BE2C (cell line): ENCODE measurements around the gene MAN2A1.

Experiments
- DNase-seq: peaks from one replicate; pipeline ENCODE4 v3.0.0-alpha.2; 2020
- H3K27me3 ChIP-seq: fragments of 250-450 bp; sonication (Bioruptor Pico); 2 replicates; pipeline ENCODE4 v1.5.1; 2020; ENCODE audit warnings: mild to moderate bottlenecking
- H3K36me3 ChIP-seq: fragments of 250-450 bp; sonication (Bioruptor Pico); 2 replicates; pipeline ENCODE4 v1.5.1; 2020; ENCODE audit warnings: mild to moderate bottlenecking
- H3K4me1 ChIP-seq: fragments of 250-450 bp; sonication (Bioruptor Pico); 2 replicates; pipeline ENCODE4 v1.5.1; 2020
- H3K4me3 ChIP-seq: 2 replicates; pipeline ENCODE4 v1.5.1; 2011; ENCODE audit warnings: low read depth, low read length
- H3K9me3 ChIP-seq: fragments of 250-450 bp; sonication (Bioruptor Pico); 2 replicates; pipeline ENCODE4 v1.5.1; 2020
- CTCF ChIP-seq: IDR thresholded peaks from 2 replicates; pipeline ENCODE4 v1.5.1; 2012; ENCODE audit warnings: mild to moderate bottlenecking, low read depth, low read length

MAN2A1 gene

GRCh38 chr5:109704282-109704952 lies 14.7 kb downstream of the MAN2A1 start:
- no peak for TF ChIP-seq CTCF
- no peak for DNase-seq
- Histone ChIP-seq H3K9me3 (no peaks in the 10 kb centered on the region), H3K4me3 (no peak overlapping the region), H3K27me3 (no peaks in the 10 kb centered on the region), H3K36me3 (no peaks in the 10 kb centered on the region), H3K4me1 (peaks cover 3% of the 10 kb centered on the region; the same call in 1 of the 2 replicates)

- H3K9me3 ChIP-seq = no peaks in the 10 kb centered on the region
- H3K27me3 ChIP-seq = no peaks in the 10 kb centered on the region
- H3K36me3 ChIP-seq = no peaks in the 10 kb centered on the region
- DNase-seq = no peak
- peaks cover 3% of the 10 kb centered on the region; the same call in 1 of the 2 replicates for H3K4me1 ChIP-seq
- H3K4me3 ChIP-seq = no peak overlapping the region
- no peak for TF ChIP-seq CTCF
These were observed 15.9 kb downstream of the MAN2A1 start for GRCh38 chr5:109705596-109705995.

- no peaks in the 10 kb centered on the region for H3K9me3 ChIP-seq
- H3K4me3 ChIP-seq = no peak overlapping the region
- no peaks in the 10 kb centered on the region for H3K27me3 ChIP-seq
- H3K36me3 ChIP-seq = no peaks in the 10 kb centered on the region
- TF ChIP-seq CTCF = no peak
- H3K4me1 ChIP-seq = peaks cover 3% of the 10 kb centered on the region; the same call in 1 of the 2 replicates
- no peak for DNase-seq
These were observed 16.4 kb downstream of the MAN2A1 start for GRCh38 chr5:109706095-109706494.

- peaks cover 3% of the 10 kb centered on the region; the same call in 1 of the 2 replicates for H3K4me1 ChIP-seq
- H3K36me3 ChIP-seq = no peaks in the 10 kb centered on the region
- DNase-seq = no peak
- H3K4me3 ChIP-seq = no peak overlapping the region
- no peak for TF ChIP-seq CTCF
- H3K27me3 ChIP-seq = no peaks in the 10 kb centered on the region
- H3K9me3 ChIP-seq = no peaks in the 10 kb centered on the region
These were observed 17.8 kb downstream of the MAN2A1 start for GRCh38 chr5:109707531-109707930.

GRCh38 chr5:109708813-109709212 lies 19.1 kb downstream of the MAN2A1 start:
- no peak for TF ChIP-seq CTCF
- no peaks in the 10 kb centered on the region for H3K4me1 ChIP-seq

GRCh38 chr5:109709225-109709624 lies 19.5 kb downstream of the MAN2A1 start:
- Histone ChIP-seq H3K9me3 (no peaks in the 10 kb centered on the region), H3K4me3 (no peak overlapping the region), H3K4me1 (no peaks in the 10 kb centered on the region), H3K36me3 (no peaks in the 10 kb centered on the region), H3K27me3 (no peaks in the 10 kb centered on the region)
- TF ChIP-seq CTCF = no peak
- DNase-seq = no peak

More at GRCh38 chr5:109708813-109709212, 19.1 kb downstream of the MAN2A1 start:
- H3K4me3 ChIP-seq = no peak overlapping the region
- H3K9me3 ChIP-seq = no peaks in the 10 kb centered on the region
- H3K36me3 ChIP-seq = no peaks in the 10 kb centered on the region
- no peak for DNase-seq
- no peaks in the 10 kb centered on the region for H3K27me3 ChIP-seq
